HEK293 (cell line): Measurements from ENCODE around the gene MAPK11.
A peak's percentile ranks its signal among the peaks of the same experiment; 100 is the strongest.

Experiments used
- CTCF ChIA-PET: fragments of 350-600 bp; formaldehyde crosslinking; extraction: SDS; loops from one replicate; lab custom pipeline; 2021; ENCODE audit warnings: antibody characterized with exemption; lab: Yijun Ruan, JAX
- POLR2A ChIA-PET: fragments of 300-600 bp; formaldehyde crosslinking; extraction: SDS; loops from one replicate; lab custom pipeline; 2020; ENCODE audit warnings: antibody characterized with exemption, inconsistent platforms; lab: Yijun Ruan, JAX
- H3K27ac ChIP-seq: fragments of 200-500 bp; sonication (Bioruptor generic); 2 replicates; pipeline ENCODE4 v1.5.1; 2014; ENCODE audit warnings: low read depth, low read length, control low read depth, inconsistent platforms; ENCODE audit errors: extremely low read depth
- H3K36me3 ChIP-seq, 2 experiments: fragments of 200-500 bp in 1 of 2; sonication (Bioruptor generic) in 1 of 2; 1 replicate in 1 of 2; 2 replicates in 1 of 2; pipeline ENCODE4 v1.5.1; 2014 to 2017; ENCODE audit warnings: inconsistent platforms in 2 of 2, low read length in 2 of 2; ENCODE audit not compliant: control insufficient read depth in 2 of 2, insufficient read depth in 1 of 2
- H3K4me1 ChIP-seq: fragments of 200-500 bp; sonication (Bioruptor generic); 2 replicates; pipeline ENCODE4 v1.5.1; 2014; ENCODE audit warnings: mild to moderate bottlenecking, low read length, inconsistent platforms; ENCODE audit not compliant: control insufficient read depth, insufficient read depth
- H3K4me3 ChIP-seq: 2 replicates; pipeline ENCODE4 v1.5.1; 2011; ENCODE audit warnings: low read depth, mild to moderate bottlenecking, control low read depth, low read length, moderate library complexity
- H3K9me3 ChIP-seq: fragments of 200-500 bp; sonication (Bioruptor generic); 2 replicates; pipeline ENCODE4 v1.5.1; 2014; ENCODE audit warnings: low read depth, low read length, inconsistent platforms; ENCODE audit not compliant: control insufficient read depth, insufficient read depth
- GLIS1 ChIP-seq: fragments of 450-650 bp; formaldehyde crosslinking; IDR thresholded peaks from 2 replicates; pipeline ENCODE4 v1.5.1; 2016; ENCODE audit warnings: missing biosample characterization, missing genetic modification characterization
- KLF8 ChIP-seq: fragments of 450-650 bp; formaldehyde crosslinking; IDR thresholded peaks from 2 replicates; pipeline ENCODE4 v1.5.1; 2016; ENCODE audit warnings: missing biosample characterization, missing genetic modification characterization
- SP2 ChIP-seq: fragments of 450-650 bp; formaldehyde crosslinking; IDR thresholded peaks from 2 replicates; pipeline ENCODE4 v1.5.1; 2016; ENCODE audit warnings: missing biosample characterization, missing genetic modification characterization
- SP3 ChIP-seq: fragments of 450-650 bp; formaldehyde crosslinking; IDR thresholded peaks from 2 replicates; pipeline ENCODE4 v1.5.1; 2016; ENCODE audit warnings: missing biosample characterization, missing genetic modification characterization
- ZBTB21 ChIP-seq: fragments of 450-650 bp; formaldehyde crosslinking; IDR thresholded peaks from 2 replicates; pipeline ENCODE4 v1.5.1; 2017; ENCODE audit warnings: missing biosample characterization, missing genetic modification characterization
- ZEB2 ChIP-seq: fragments of 450-650 bp; formaldehyde crosslinking; IDR thresholded peaks from 2 replicates; pipeline ENCODE4 v1.5.1; 2016; ENCODE audit warnings: missing biosample characterization, missing genetic modification characterization
- ZFP3 ChIP-seq: fragments of 450-650 bp; formaldehyde crosslinking; IDR thresholded peaks from 2 replicates; pipeline ENCODE4 v1.5.1; 2016; ENCODE audit warnings: low read depth, missing biosample characterization, missing genetic modification characterization
- ZNF121 ChIP-seq: fragments of 450-650 bp; formaldehyde crosslinking; IDR thresholded peaks from 2 replicates; pipeline ENCODE4 v1.5.1; 2016; ENCODE audit warnings: missing biosample characterization, missing genetic modification characterization
- ZNF146 ChIP-seq: fragments of 450-650 bp; formaldehyde crosslinking; IDR thresholded peaks from 2 replicates; pipeline ENCODE4 v1.5.1; 2016; ENCODE audit warnings: missing biosample characterization, missing genetic modification characterization
- ZNF174 ChIP-seq: fragments of 450-650 bp; formaldehyde crosslinking; IDR thresholded peaks from 2 replicates; pipeline ENCODE4 v1.5.0; 2017; ENCODE audit warnings: missing biosample characterization, mild to moderate bottlenecking, missing genetic modification characterization
- ZNF184 ChIP-seq: fragments of 450-650 bp; IDR thresholded peaks from 2 replicates; pipeline ENCODE4 v1.5.1; 2018; ENCODE audit warnings: missing biosample characterization, mild to moderate bottlenecking, missing genetic modification characterization
- ZNF221 ChIP-seq: fragments of 450-650 bp; formaldehyde crosslinking; IDR thresholded peaks from 2 replicates; pipeline ENCODE4 v1.5.1; 2017; ENCODE audit warnings: missing biosample characterization, missing genetic modification characterization, borderline replicate concordance
- ZNF324 ChIP-seq: fragments of 450-650 bp; formaldehyde crosslinking; IDR thresholded peaks from 2 replicates; pipeline ENCODE4 v1.5.1; 2016; ENCODE audit warnings: missing biosample characterization, missing genetic modification characterization
- ZNF341 ChIP-seq: fragments of 450-650 bp; formaldehyde crosslinking; IDR thresholded peaks from 2 replicates; pipeline ENCODE4; 2016; ENCODE audit warnings: low read depth, missing biosample characterization, missing genetic modification characterization
- ZNF416 ChIP-seq: fragments of 450-650 bp; formaldehyde crosslinking; IDR thresholded peaks from 2 replicates; pipeline ENCODE4 v1.5.1; 2016; ENCODE audit warnings: missing biosample characterization, missing genetic modification characterization
- ZNF433 ChIP-seq: fragments of 450-650 bp; formaldehyde crosslinking; IDR thresholded peaks from 2 replicates; pipeline ENCODE4 v1.5.1; 2016; ENCODE audit warnings: missing biosample characterization, missing genetic modification characterization, low read depth
- ZNF600 ChIP-seq: fragments of 450-650 bp; formaldehyde crosslinking; IDR thresholded peaks from 2 replicates; pipeline ENCODE4 v1.5.1; 2016; ENCODE audit warnings: missing biosample characterization, missing genetic modification characterization
- ZNF629 ChIP-seq: fragments of 450-650 bp; formaldehyde crosslinking; IDR thresholded peaks from 2 replicates; pipeline ENCODE4 v1.5.1; 2017; ENCODE audit warnings: missing biosample characterization, missing genetic modification characterization
- ZNF660 ChIP-seq: fragments of 450-650 bp; IDR thresholded peaks from 2 replicates; pipeline ENCODE4 v1.5.1; 2018; ENCODE audit warnings: missing biosample characterization, mild to moderate bottlenecking, missing genetic modification characterization
- ZNF792 ChIP-seq: fragments of 450-650 bp; formaldehyde crosslinking; IDR thresholded peaks from 2 replicates; pipeline ENCODE4 v1.5.1; 2016; ENCODE audit warnings: missing biosample characterization, missing genetic modification characterization
- TF ChIP-seq, protein P1 (sequence below): fragments of 450-650 bp; formaldehyde crosslinking; IDR thresholded peaks from 2 replicates; pipeline ENCODE4 v1.5.1; 2016; ENCODE audit warnings: missing biosample characterization, missing genetic modification characterization
- TF ChIP-seq, protein P2 (sequence below): fragments of 450-650 bp; formaldehyde crosslinking; IDR thresholded peaks from 2 replicates; pipeline ENCODE4 v1.5.1; 2017; ENCODE audit warnings: missing biosample characterization, mild to moderate bottlenecking, missing genetic modification characterization, moderate library complexity
- TF ChIP-seq, protein P3 (sequence below): fragments of 450-650 bp; formaldehyde crosslinking; IDR thresholded peaks from 2 replicates; pipeline ENCODE4 v1.5.1; 2016; ENCODE audit warnings: missing biosample characterization, missing genetic modification characterization
- TF ChIP-seq, protein P4 (sequence below): fragments of 450-650 bp; formaldehyde crosslinking; IDR thresholded peaks from 2 replicates; pipeline ENCODE4 v1.5.1; 2016; ENCODE audit warnings: missing biosample characterization, missing genetic modification characterization, low read depth
- TF ChIP-seq, protein P5 (sequence below): fragments of 450-650 bp; IDR thresholded peaks from 2 replicates; pipeline ENCODE4 v1.5.1; 2018; ENCODE audit warnings: missing biosample characterization, mild to moderate bottlenecking, missing genetic modification characterization
- TF ChIP-seq, protein P6 (sequence below): fragments of 450-650 bp; formaldehyde crosslinking; IDR thresholded peaks from 2 replicates; pipeline ENCODE4 v1.5.1; 2016; ENCODE audit warnings: missing biosample characterization, missing genetic modification characterization
- TF ChIP-seq, protein P7 (sequence below): fragments of 450-650 bp; formaldehyde crosslinking; optimal IDR thresholded peaks from 2 replicates; pipeline ENCODE3; 2016; ENCODE audit warnings: missing biosample characterization, mild to moderate bottlenecking, missing genetic modification characterization

MAPK11 gene

DNA sequence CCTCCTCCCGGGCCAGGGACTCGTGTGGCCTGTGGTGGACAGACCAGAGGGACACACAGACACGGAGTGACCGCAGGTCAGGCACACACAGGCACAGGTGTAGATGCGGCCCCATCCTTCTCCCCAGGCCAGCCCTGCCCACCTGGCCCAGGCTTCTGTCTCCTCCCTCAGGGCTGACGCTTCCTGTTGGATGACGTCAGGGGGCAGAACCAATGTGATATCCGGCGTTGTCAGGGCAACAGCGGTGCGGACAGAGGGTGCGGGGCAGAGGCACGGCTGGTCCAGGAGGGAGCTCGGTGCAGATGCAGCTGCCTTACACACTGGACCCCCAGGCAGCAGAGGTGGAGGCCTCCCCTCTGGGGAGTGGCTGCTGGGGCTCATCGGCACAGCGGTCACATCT is 22.4 kb downstream of the MAPK11 start:
- POLR2A ChIA-PET = interaction anchor here (0.6 to 2.3 kb wide), 2 partner anchors 24 to 277 kb away, joined by 3 to 5 read pairs; partner anchors contain the start of gene SCO2

More for the DNA sequence above, 22.4 kb downstream of the MAPK11 start:
- no peak overlapping the region for H3K4me3 ChIP-seq
- H3K4me1 ChIP-seq = peaks cover 12% of the 10 kb centered on the region
- H3K27ac ChIP-seq = no peak overlapping the region; the same call in 1 of the 2 replicates
- CTCF ChIA-PET = interaction anchor here (1.2 kb wide), 1 partner anchor 24 kb away, joined by 3 read pairs; no protein-coding TSS in a partner anchor
- H3K9me3 ChIP-seq = no peaks in the 10 kb centered on the region
- TF ChIP-seq ZNF174 (tag by site-specific recombination) = no peak
- TF ChIP-seq, protein P1, sequence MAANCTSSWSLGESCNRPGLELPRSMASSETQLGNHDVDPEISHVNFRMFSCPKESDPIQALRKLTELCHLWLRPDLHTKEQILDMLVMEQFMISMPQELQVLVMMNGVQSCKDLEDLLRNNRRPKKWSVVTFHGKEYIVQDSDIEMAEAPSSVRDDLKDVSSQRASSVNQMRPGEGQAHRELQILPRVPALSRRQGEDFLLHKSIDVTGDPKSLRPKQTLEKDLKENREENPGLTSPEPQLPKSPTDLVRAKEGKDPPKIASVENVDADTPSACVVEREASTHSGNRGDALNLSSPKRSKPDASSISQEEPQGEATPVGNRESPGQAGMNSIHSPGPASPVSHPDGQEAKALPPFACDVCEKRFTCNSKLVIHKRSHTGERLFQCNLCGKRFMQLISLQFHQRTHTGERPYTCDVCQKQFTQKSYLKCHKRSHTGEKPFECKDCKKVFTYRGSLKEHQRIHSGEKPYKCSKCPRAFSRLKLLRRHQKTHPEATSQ (tag by site-specific recombination) = no peak
- 0 out of 2 replicates have a peak, but pooled peaks have one; percentile 51 for TF ChIP-seq ZNF600 (tag by site-specific recombination)
- TF ChIP-seq ZNF324 (tag by site-specific recombination) = no peak
- peak; percentile 36; the same call in 1 of the 2 replicates for TF ChIP-seq SP3 (tag by site-specific recombination)
- TF ChIP-seq, protein P2, sequence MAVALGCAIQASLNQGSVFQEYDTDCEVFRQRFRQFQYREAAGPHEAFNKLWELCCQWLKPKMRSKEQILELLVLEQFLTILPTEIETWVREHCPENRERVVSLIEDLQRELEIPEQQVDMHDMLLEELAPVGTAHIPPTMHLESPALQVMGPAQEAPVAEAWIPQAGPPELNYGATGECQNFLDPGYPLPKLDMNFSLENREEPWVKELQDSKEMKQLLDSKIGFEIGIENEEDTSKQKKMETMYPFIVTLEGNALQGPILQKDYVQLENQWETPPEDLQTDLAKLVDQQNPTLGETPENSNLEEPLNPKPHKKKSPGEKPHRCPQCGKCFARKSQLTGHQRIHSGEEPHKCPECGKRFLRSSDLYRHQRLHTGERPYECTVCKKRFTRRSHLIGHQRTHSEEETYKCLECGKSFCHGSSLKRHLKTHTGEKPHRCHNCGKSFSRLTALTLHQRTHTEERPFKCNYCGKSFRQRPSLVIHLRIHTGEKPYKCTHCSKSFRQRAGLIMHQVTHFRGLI (tag by site-specific recombination) = no peak
- TF ChIP-seq GLIS1 (tag by site-specific recombination) = peak; percentile 76
- TF ChIP-seq, protein P3, sequence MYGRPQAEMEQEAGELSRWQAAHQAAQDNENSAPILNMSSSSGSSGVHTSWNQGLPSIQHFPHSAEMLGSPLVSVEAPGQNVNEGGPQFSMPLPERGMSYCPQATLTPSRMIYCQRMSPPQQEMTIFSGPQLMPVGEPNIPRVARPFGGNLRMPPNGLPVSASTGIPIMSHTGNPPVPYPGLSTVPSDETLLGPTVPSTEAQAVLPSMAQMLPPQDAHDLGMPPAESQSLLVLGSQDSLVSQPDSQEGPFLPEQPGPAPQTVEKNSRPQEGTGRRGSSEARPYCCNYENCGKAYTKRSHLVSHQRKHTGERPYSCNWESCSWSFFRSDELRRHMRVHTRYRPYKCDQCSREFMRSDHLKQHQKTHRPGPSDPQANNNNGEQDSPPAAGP (tag by site-specific recombination) = no peak
- no peak for TF ChIP-seq ZNF660 (tag by site-specific recombination)
- TF ChIP-seq ZNF221 (tag by site-specific recombination) = no peak
- peak; percentile 35; the same call in 1 of the 2 replicates for TF ChIP-seq ZNF341
- TF ChIP-seq ZNF184 (tag by site-specific recombination) = no peak
- TF ChIP-seq ZFP3 (tag by site-specific recombination) = no peak
- peak; percentile 76 for TF ChIP-seq ZEB2 (tag by site-specific recombination)
- TF ChIP-seq, protein P4, sequence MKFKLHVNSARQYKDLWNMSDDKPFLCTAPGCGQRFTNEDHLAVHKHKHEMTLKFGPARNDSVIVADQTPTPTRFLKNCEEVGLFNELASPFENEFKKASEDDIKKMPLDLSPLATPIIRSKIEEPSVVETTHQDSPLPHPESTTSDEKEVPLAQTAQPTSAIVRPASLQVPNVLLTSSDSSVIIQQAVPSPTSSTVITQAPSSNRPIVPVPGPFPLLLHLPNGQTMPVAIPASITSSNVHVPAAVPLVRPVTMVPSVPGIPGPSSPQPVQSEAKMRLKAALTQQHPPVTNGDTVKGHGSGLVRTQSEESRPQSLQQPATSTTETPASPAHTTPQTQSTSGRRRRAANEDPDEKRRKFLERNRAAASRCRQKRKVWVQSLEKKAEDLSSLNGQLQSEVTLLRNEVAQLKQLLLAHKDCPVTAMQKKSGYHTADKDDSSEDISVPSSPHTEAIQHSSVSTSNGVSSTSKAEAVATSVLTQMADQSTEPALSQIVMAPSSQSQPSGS = peak; percentile 97
- TF ChIP-seq, protein P5, sequence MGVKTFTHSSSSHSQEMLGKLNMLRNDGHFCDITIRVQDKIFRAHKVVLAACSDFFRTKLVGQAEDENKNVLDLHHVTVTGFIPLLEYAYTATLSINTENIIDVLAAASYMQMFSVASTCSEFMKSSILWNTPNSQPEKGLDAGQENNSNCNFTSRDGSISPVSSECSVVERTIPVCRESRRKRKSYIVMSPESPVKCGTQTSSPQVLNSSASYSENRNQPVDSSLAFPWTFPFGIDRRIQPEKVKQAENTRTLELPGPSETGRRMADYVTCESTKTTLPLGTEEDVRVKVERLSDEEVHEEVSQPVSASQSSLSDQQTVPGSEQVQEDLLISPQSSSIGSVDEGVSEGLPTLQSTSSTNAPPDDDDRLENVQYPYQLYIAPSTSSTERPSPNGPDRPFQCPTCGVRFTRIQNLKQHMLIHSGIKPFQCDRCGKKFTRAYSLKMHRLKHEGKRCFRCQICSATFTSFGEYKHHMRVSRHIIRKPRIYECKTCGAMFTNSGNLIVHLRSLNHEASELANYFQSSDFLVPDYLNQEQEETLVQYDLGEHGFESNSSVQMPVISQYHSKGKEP (tag by site-specific recombination) = no peak
- TF ChIP-seq, protein P6, sequence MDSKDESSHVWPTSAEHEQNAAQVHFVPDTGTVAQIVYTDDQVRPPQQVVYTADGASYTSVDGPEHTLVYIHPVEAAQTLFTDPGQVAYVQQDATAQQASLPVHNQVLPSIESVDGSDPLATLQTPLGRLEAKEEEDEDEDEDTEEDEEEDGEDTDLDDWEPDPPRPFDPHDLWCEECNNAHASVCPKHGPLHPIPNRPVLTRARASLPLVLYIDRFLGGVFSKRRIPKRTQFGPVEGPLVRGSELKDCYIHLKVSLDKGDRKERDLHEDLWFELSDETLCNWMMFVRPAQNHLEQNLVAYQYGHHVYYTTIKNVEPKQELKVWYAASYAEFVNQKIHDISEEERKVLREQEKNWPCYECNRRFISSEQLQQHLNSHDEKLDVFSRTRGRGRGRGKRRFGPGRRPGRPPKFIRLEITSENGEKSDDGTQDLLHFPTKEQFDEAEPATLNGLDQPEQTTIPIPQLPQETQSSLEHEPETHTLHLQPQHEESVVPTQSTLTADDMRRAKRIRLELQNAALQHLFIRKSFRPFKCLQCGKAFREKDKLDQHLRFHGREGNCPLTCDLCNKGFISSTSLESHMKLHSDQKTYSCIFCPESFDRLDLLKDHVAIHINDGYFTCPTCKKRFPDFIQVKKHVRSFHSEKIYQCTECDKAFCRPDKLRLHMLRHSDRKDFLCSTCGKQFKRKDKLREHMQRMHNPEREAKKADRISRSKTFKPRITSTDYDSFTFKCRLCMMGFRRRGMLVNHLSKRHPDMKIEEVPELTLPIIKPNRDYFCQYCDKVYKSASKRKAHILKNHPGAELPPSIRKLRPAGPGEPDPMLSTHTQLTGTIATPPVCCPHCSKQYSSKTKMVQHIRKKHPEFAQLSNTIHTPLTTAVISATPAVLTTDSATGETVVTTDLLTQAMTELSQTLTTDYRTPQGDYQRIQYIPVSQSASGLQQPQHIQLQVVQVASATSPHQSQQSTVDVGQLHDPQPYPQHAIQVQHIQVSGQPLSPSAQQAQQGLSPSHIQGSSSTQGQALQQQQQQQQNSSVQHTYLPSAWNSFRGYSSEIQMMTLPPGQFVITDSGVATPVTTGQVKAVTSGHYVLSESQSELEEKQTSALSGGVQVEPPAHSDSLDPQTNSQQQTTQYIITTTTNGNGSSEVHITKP = peak; percentile 44; the same call in 1 of the 2 replicates
- TF ChIP-seq SP2 (tag by site-specific recombination) = peak; percentile 73
- TF ChIP-seq ZNF433 (tag by site-specific recombination) = no peak
- TF ChIP-seq ZNF629 (tag by site-specific recombination) = peak; percentile 94
- peak; percentile 14; the same call in 1 of the 2 replicates for TF ChIP-seq KLF8 (tag by site-specific recombination)
- TF ChIP-seq ZNF792 (tag by site-specific recombination) = no peak
- TF ChIP-seq, protein P7, sequence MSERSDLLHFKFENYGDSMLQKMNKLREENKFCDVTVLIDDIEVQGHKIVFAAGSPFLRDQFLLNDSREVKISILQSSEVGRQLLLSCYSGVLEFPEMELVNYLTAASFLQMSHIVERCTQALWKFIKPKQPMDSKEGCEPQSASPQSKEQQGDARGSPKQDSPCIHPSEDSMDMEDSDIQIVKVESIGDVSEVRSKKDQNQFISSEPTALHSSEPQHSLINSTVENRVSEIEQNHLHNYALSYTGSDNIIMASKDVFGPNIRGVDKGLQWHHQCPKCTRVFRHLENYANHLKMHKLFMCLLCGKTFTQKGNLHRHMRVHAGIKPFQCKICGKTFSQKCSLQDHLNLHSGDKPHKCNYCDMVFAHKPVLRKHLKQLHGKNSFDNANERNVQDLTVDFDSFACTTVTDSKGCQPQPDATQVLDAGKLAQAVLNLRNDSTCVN = peak; percentile 18
- peak; percentile 83 for TF ChIP-seq ZBTB21
- TF ChIP-seq ZNF416 (tag by site-specific recombination) = no peak
- no peak for TF ChIP-seq ZNF121 (tag by site-specific recombination)
- no peak for TF ChIP-seq ZNF146 (tag by site-specific recombination)
- H3K36me3 ChIP-seq = peaks cover 8 to 56% of the 10 kb centered on the region in 2 experiments; a peak in 2 of 3 replicates
